Measurements from ENCODE around the gene USP14. TPM values are rescaled to one million over a fixed set of nuclear protein-coding genes. Genes with fewer than 3 reads are reported as not detected.

The USP14 gene
- total and polyA plus RNA-seq, 4 donors: 22.8 to 41.2 (median 31.7) TPM

GRCh38 chr18:261398-262073, 103.2 kb downstream of the USP14 start:
- Histone ChIP-seq H3K4me3 (no peak overlapping the region), H3K36me3 (ENCODE audit: control insufficient read depth in 4 of 4, insufficient read depth in 4 of 4, low read length in 4 of 4) (peaks cover 2 to 33% (median 19%) of the 10 kb centered on the region in 4 donors), H3K9me3 (ENCODE audit: control insufficient read depth in 4 of 4, insufficient read depth in 3 of 4, low read length in 3 of 4) (no peaks in the 10 kb centered on the region), H3K27ac (ENCODE audit: low read depth in 1 of 2, low read length in 1 of 2) (no peak overlapping the region), H3K27me3 (ENCODE audit: control insufficient read depth in 3 of 3, insufficient read depth in 3 of 3, low read length in 2 of 3) (no peaks in the 10 kb centered on the region), H3K4me1 (ENCODE audit: control insufficient read depth in 5 of 5, insufficient read depth in 5 of 5, low read length in 5 of 5) (peaks cover 0 to 2% (median 0%) of the 10 kb centered on the region in 5 donors), H3K9ac (ENCODE audit: insufficient read depth in 1 of 2, low read length in 2 of 2) (no peak overlapping the region)
- no peak for ATAC-seq (ENCODE audit: insufficient read depth, low FRiP score)
- 95 to 98% methylated on average over 2 of the region's 2 CpGs for WGBS, 2 donors
- no peak for DNase-seq
- no peak for TF ChIP-seq CTCF (IDR thresholded peaks at IDR 0.05; ENCODE audit: control extremely low read depth, extremely low read depth)

Small RNA genes within 50 kb of the gene (small RNA-seq; reads per million reads assigned to genes)
- not detected for gene MIR8078 (ENCODE audit: low replicate concordance)

Other genes starting within 250 kb of the USP14 start
- not detected for gene TUBB8B, start 108.9 kb upstream of the USP14 start, total RNA-seq
- gene TUBB8B, start 108.9 kb upstream of the USP14 start, polyA plus RNA-seq: under 1 TPM; 0.38 to 0.47 TPM
- 100 to 1,000 TPM in 1 of 2 donors, 10 to 100 TPM in 1; 22.8 to 109 TPM for gene THOC1, start 109.5 kb downstream of the USP14 start, total RNA-seq
- gene THOC1, start 109.5 kb downstream of the USP14 start, polyA plus RNA-seq: 10 to 100 TPM; 12.1 to 40.4 TPM

All from lung (tissue), 13 donors.